SK-N-SH (cell line): ENCODE results near the gene AUTS2. TPM values are rescaled to one million over a fixed set of nuclear protein-coding genes. Genes with fewer than 3 reads are reported as not detected.

Source experiments
- CTCF ChIA-PET: fragments of 300-600, 350-600 bp; formaldehyde crosslinking; extraction: SDS; loops from one replicate; lab custom pipeline; 2021; lab: Yijun Ruan, JAX
- POLR2A ChIA-PET: fragments of 350-600 bp; sonication (Branson Sonifier 250); formaldehyde crosslinking; extraction: SDS; loops from one replicate; lab custom pipeline; 2020; ENCODE audit warnings: antibody characterized with exemption, inconsistent platforms; lab: Yijun Ruan, JAX
- DNase-seq: peaks from one replicate; pipeline ENCODE4 v3.0.0; 2012
- H2AFZ ChIP-seq: fragments of 200-600 bp; sonication (generic); 2 replicates; pipeline ENCODE4 v1.8.1; 2016; ENCODE audit warnings: antibody characterized with exemption, mild to moderate bottlenecking, low read depth
- H3F3A ChIP-seq: fragments of 200-600 bp; sonication (generic); replicated peaks from 2 replicates; pipeline ENCODE3; 2016; ENCODE audit warnings: antibody characterized with exemption, mild to moderate bottlenecking; ENCODE audit not compliant: insufficient read depth
- H3K27ac ChIP-seq, 2 experiments: fragments of 200-500 bp in 1 of 2; fragments of 200-600 bp in 1 of 2; sonication (Bioruptor generic) in 1 of 2; sonication (generic), shearing (Covaris generic) in 1 of 2; 2 replicates each; pipeline versions ENCODE4 v1.5.1 to v1.6.1; 2014 to 2016; ENCODE audit warnings: low read depth in 2 of 2, inconsistent platforms in 1 of 2, low read length in 1 of 2, mild to moderate bottlenecking in 1 of 2, mixed read lengths in 1 of 2
- H3K27me3 ChIP-seq: fragments of 200-600 bp; sonication (generic), shearing (Covaris generic); 2 replicates; pipeline ENCODE4 v1.6.1; 2016; ENCODE audit warnings: mixed run types; ENCODE audit not compliant: insufficient read depth
- H3K36me3 ChIP-seq, 2 experiments: fragments of 200-500 bp in 1 of 2; fragments of 200-600 bp in 1 of 2; sonication (Bioruptor generic) in 1 of 2; sonication (generic) in 1 of 2; replicated peaks in 1 of 2; 2 replicates each; pipeline versions ENCODE3 to v1.5.1; 2014 to 2016; ENCODE audit warnings: low read length in 1 of 2, mild to moderate bottlenecking in 1 of 2; ENCODE audit not compliant: insufficient read depth in 2 of 2, control insufficient read depth in 1 of 2
- H3K4me1 ChIP-seq, 2 experiments: fragments of 200-500 bp in 1 of 2; fragments of 200-600 bp in 1 of 2; sonication (Bioruptor generic) in 1 of 2; sonication (generic), shearing (Covaris generic) in 1 of 2; 2 replicates each; pipeline versions ENCODE4 v1.5.1 to v1.6.1; 2014 to 2016; ENCODE audit warnings: low read depth in 1 of 2, low read length in 1 of 2, mixed run types in 1 of 2; ENCODE audit not compliant: insufficient read depth in 2 of 2, control insufficient read depth in 1 of 2
- H3K4me2 ChIP-seq: fragments of 200-600 bp; sonication (generic), shearing (Covaris generic); 2 replicates; pipeline ENCODE4 v1.6.1; 2017; ENCODE audit warnings: mixed run types
- H3K4me3 ChIP-seq, 2 experiments: fragments of 200-500 bp in 1 of 2; fragments of 200-600 bp in 1 of 2; sonication (Bioruptor generic) in 1 of 2; sonication (generic), shearing (Covaris generic) in 1 of 2; 2 replicates each; pipeline versions ENCODE4 v1.5.1 to v1.8.1; 2014 to 2016; ENCODE audit warnings: low read depth in 2 of 2, inconsistent platforms in 1 of 2, low read length in 1 of 2, mild to moderate bottlenecking in 1 of 2, mixed read lengths in 1 of 2, moderate library complexity in 1 of 2
- H3K79me2 ChIP-seq: fragments of 200-600 bp; sonication (generic); 2 replicates; pipeline ENCODE4 v1.8.1; 2017; ENCODE audit warnings: mild to moderate bottlenecking; ENCODE audit not compliant: insufficient read depth
- H3K9ac ChIP-seq: fragments of 200-600 bp; sonication (generic); 2 replicates; pipeline ENCODE4 v1.6.1; 2017; ENCODE audit warnings: mixed run types
- H3K9me2 ChIP-seq: fragments of 200-600 bp; sonication (generic); 2 replicates; pipeline ENCODE4 v1.6.1; 2017; ENCODE audit warnings: mixed run types
- H3K9me3 ChIP-seq: fragments of 200-600 bp; sonication (generic); 2 replicates; pipeline ENCODE4 v1.6.1; 2017; ENCODE audit warnings: mixed run types, mild to moderate bottlenecking, moderate library complexity
- H4K20me1 ChIP-seq: fragments of 200-600 bp; sonication (generic); 2 replicates; pipeline ENCODE4 v1.6.1; 2017; ENCODE audit warnings: mild to moderate bottlenecking, mixed run types; ENCODE audit not compliant: insufficient read depth
- ELF1 ChIP-seq: IDR thresholded peaks from 2 replicates; pipeline ENCODE4 v1.4.0; 2012
- EP300 ChIP-seq, 2 experiments: IDR thresholded peaks; 2 replicates each; pipeline versions ENCODE4 v1.4.0 to v1.6.1; 2012; ENCODE audit warnings: borderline replicate concordance in 1 of 2, low read depth in 1 of 2, low read length in 1 of 2
- EZH2phosphoT487 ChIP-seq: fragments of 200-600 bp; sonication (generic); IDR thresholded peaks from 2 replicates; pipeline ENCODE4 v1.6.1; 2017; ENCODE audit warnings: low read depth, mixed run types, mild to moderate bottlenecking, antibody characterized with exemption, moderate library complexity, borderline replicate concordance
- FOSL2 ChIP-seq: IDR thresholded peaks from 2 replicates; pipeline ENCODE4 v1.4.0; 2012; ENCODE audit warnings: low read depth, mild to moderate bottlenecking, moderate library complexity, borderline replicate concordance
- FOXJ3 ChIP-seq: sonication (generic); formaldehyde crosslinking; IDR thresholded peaks from 2 replicates; pipeline ENCODE4 v1.5.1; 2020; ENCODE audit warnings: mild to moderate bottlenecking, missing genetic modification reagents
- FOXM1 ChIP-seq: IDR thresholded peaks from 2 replicates; pipeline ENCODE4 v1.4.0; 2012; ENCODE audit warnings: low read depth, mild to moderate bottlenecking
- GATA2 ChIP-seq: sonication (generic); formaldehyde crosslinking; IDR thresholded peaks from 2 replicates; pipeline ENCODE4 v1.5.0; 2020; ENCODE audit warnings: mild to moderate bottlenecking, missing genetic modification reagents
- MEF2A ChIP-seq: IDR thresholded peaks from 2 replicates; pipeline ENCODE4 v1.4.0; 2012; ENCODE audit warnings: low read depth, borderline replicate concordance
- NFIC ChIP-seq: IDR thresholded peaks from 2 replicates; pipeline ENCODE4 v1.4.0; 2012; ENCODE audit warnings: borderline replicate concordance
- NRF1 ChIP-seq: IDR thresholded peaks from 2 replicates; pipeline ENCODE4 v1.6.1; 2012; ENCODE audit warnings: low read depth, mild to moderate bottlenecking, low read length
- RXRA ChIP-seq: IDR thresholded peaks from 2 replicates; pipeline ENCODE4 v1.4.0; 2012; ENCODE audit warnings: low read depth, mild to moderate bottlenecking, borderline replicate concordance
- SIN3A ChIP-seq: IDR thresholded peaks from 2 replicates; pipeline ENCODE4 v1.6.1; 2012; ENCODE audit warnings: low read depth, mild to moderate bottlenecking, low read length, moderate library complexity, borderline replicate concordance
- SMC3 ChIP-seq: IDR thresholded peaks from 2 replicates; pipeline ENCODE4 v1.6.1; 2012; ENCODE audit warnings: low read depth, low read length, improper control_type of control experiment
- TAF1 ChIP-seq: IDR thresholded peaks from 2 replicates; pipeline ENCODE4 v1.6.1; 2012; ENCODE audit warnings: low read depth, mild to moderate bottlenecking, low read length, moderate library complexity, borderline replicate concordance
- TEAD4 ChIP-seq: IDR thresholded peaks from 2 replicates; pipeline ENCODE4 v1.4.0; 2012; ENCODE audit warnings: mild to moderate bottlenecking, borderline replicate concordance; ENCODE audit not compliant: insufficient read depth
- YY1 ChIP-seq: IDR thresholded peaks from 2 replicates; pipeline ENCODE4 v1.4.0; 2012; ENCODE audit warnings: low read depth, mild to moderate bottlenecking
- WGBS: methylation state at CpG from one replicate; pipeline ENCODE4 v1.1.6; 2017; ENCODE audit warnings: low lambda C conversion rate; 5-methylcytosine and 5-hydroxymethylcytosine counted together
- polyA plus RNA-seq, 3 experiments: library from polyadenylated mRNA; depleted of rRNA; stranded (reverse); fragments of >200 nt; gene quantifications; 2 replicates each; pipeline ENCODE4 v1.2.3, GENCODE V29; 2012
- TF ChIP-seq, protein P1 (sequence below): IDR thresholded peaks from 2 replicates; pipeline ENCODE4 v1.4.0; 2012; ENCODE audit warnings: low read depth
- TF ChIP-seq, protein P2 (sequence below): IDR thresholded peaks from 2 replicates; pipeline ENCODE4; 2012
- TF ChIP-seq, protein P3 (sequence below): IDR thresholded peaks from 2 replicates; pipeline ENCODE4 v1.4.0; 2012; ENCODE audit warnings: low read depth, borderline replicate concordance
- TF ChIP-seq, protein P4 (sequence below): fragments of 150-350 bp; IDR thresholded peaks from 2 replicates; pipeline ENCODE4 v1.6.1; 2016; ENCODE audit warnings: mild to moderate bottlenecking, low read depth, low read length
- TF ChIP-seq, protein P5 (sequence below): IDR thresholded peaks from 2 replicates; pipeline ENCODE4 v1.4.0; 2012; ENCODE audit warnings: low read depth, borderline replicate concordance

The AUTS2 gene
- polyA plus RNA-seq, 1 of the 3 experiments (the other 2 are of a cell fraction), result 15.6 TPM

DNA sequence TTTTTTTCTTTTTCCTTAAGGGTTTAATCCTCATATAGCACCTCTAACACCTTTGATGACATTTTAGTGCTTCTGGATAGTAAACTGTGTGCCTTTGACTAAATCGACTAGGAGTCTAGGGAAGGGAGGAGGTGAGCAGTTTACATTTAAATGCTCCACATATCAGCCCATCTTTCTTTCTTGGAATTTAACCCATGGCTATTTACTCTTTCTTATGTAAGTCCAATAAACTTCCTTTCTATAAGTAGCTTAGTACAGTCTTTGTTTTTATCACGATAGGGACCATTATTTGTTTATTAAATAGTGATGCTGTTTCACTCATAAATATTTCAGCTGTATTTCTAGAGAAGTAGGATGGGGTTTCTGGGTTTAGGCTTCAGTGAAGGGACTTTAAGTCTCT is 669.9 kb downstream of the AUTS2 start (continued):
- TF ChIP-seq MEF2A (no peak), SIN3A (no peak), FOXJ3 (CRISPR knock-in tag) (no peak), YY1 (no peak), TAF1 (no peak), ELF1 (no peak)
- TF ChIP-seq, protein P1, sequence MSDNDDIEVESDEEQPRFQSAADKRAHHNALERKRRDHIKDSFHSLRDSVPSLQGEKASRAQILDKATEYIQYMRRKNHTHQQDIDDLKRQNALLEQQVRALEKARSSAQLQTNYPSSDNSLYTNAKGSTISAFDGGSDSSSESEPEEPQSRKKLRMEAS, result no peak

DNA sequence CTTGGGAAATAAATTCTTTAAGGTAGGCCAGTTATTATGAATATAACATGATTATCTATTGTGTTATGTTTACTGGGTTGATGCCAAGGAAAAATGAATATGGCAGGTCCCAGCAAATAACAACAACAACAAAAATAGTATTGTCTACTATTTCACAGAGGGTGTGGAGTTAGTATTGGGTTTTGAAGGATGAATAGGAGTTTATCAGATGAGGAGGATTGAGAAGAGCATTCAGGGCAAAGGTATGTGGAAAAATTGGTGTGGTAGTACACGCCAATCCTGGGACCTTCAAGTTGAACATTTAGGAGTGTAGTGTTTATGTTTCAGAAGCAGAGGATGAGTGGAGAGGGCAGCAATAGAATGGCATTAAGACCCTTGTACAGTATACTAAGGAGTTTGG is 671.9 kb downstream of the AUTS2 start:
- DNase-seq, result no peak
- no peaks in the 10 kb centered on the region for H3K9me3 ChIP-seq
- H3K4me2 ChIP-seq, result no peak overlapping the region
- H3K4me1 ChIP-seq, result peaks cover 0 to 32% of the 10 kb centered on the region in 2 experiments; a peak in 2 of 4 replicates
- peaks cover 6% of the 10 kb centered on the region for H3F3A ChIP-seq
- POLR2A ChIA-PET, result no interaction called here
- no peaks in the 10 kb centered on the region for H3K36me3 ChIP-seq
- no peaks in the 10 kb centered on the region for H3K27me3 ChIP-seq
- no peaks in the 10 kb centered on the region for H4K20me1 ChIP-seq
- CTCF ChIA-PET, result interaction anchor here (1.9 kb wide), 1 partner anchor 16 kb away, joined by 6 read pairs; no protein-coding TSS in a partner anchor
- no peak overlapping the region for H2AFZ ChIP-seq
- H3K9ac ChIP-seq, result no peak overlapping the region
- H3K9me2 ChIP-seq, result no peaks in the 10 kb centered on the region
- H3K79me2 ChIP-seq, result no peaks in the 10 kb centered on the region
- TF ChIP-seq SMC3, result no peak
- TF ChIP-seq, protein P2, sequence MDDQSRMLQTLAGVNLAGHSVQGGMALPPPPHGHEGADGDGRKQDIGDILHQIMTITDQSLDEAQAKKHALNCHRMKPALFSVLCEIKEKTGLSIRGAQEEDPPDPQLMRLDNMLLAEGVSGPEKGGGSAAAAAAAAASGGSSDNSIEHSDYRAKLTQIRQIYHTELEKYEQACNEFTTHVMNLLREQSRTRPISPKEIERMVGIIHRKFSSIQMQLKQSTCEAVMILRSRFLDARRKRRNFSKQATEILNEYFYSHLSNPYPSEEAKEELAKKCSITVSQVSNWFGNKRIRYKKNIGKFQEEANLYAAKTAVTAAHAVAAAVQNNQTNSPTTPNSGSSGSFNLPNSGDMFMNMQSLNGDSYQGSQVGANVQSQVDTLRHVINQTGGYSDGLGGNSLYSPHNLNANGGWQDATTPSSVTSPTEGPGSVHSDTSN, result no peak
- TF ChIP-seq, protein P3, sequence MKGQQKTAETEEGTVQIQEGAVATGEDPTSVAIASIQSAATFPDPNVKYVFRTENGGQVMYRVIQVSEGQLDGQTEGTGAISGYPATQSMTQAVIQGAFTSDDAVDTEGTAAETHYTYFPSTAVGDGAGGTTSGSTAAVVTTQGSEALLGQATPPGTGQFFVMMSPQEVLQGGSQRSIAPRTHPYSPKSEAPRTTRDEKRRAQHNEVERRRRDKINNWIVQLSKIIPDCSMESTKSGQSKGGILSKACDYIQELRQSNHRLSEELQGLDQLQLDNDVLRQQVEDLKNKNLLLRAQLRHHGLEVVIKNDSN, result no peak
- TF ChIP-seq, protein P4, sequence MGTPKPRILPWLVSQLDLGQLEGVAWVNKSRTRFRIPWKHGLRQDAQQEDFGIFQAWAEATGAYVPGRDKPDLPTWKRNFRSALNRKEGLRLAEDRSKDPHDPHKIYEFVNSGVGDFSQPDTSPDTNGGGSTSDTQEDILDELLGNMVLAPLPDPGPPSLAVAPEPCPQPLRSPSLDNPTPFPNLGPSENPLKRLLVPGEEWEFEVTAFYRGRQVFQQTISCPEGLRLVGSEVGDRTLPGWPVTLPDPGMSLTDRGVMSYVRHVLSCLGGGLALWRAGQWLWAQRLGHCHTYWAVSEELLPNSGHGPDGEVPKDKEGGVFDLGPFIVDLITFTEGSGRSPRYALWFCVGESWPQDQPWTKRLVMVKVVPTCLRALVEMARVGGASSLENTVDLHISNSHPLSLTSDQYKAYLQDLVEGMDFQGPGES, result no peak
- TF ChIP-seq FOSL2, result no peak
- TF ChIP-seq NFIC, result no peak
- no peak for TF ChIP-seq TEAD4
- TF ChIP-seq, protein P1, result no peak
- TF ChIP-seq EZH2phosphoT487, result no peak
- no peak for TF ChIP-seq TAF1
- no peak for TF ChIP-seq GATA2
- TF ChIP-seq EP300 (IDR thresholded peaks at IDR 0.05; ENCODE audit: borderline replicate concordance in 1 of 2, low read depth in 1 of 2, low read length in 1 of 2), result no peak
- no peak for TF ChIP-seq FOXM1
- no peak for TF ChIP-seq NRF1
- TF ChIP-seq FOXJ3 (CRISPR knock-in tag), result no peak
- TF ChIP-seq RXRA, result no peak
- no peak for TF ChIP-seq ELF1
- no peak for TF ChIP-seq YY1
- TF ChIP-seq, protein P5, sequence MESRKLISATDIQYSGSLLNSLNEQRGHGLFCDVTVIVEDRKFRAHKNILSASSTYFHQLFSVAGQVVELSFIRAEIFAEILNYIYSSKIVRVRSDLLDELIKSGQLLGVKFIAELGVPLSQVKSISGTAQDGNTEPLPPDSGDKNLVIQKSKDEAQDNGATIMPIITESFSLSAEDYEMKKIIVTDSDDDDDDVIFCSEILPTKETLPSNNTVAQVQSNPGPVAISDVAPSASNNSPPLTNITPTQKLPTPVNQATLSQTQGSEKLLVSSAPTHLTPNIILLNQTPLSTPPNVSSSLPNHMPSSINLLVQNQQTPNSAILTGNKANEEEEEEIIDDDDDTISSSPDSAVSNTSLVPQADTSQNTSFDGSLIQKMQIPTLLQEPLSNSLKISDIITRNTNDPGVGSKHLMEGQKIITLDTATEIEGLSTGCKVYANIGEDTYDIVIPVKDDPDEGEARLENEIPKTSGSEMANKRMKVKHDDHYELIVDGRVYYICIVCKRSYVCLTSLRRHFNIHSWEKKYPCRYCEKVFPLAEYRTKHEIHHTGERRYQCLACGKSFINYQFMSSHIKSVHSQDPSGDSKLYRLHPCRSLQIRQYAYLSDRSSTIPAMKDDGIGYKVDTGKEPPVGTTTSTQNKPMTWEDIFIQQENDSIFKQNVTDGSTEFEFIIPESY, result no peak
- H3K4me3 ChIP-seq, result no peak overlapping the region
- H3K27ac ChIP-seq, result no peak overlapping the region
- WGBS, result 83% methylated on average over 1 of the region's 1 CpG
